Islet precursor cell (in vitro differentiated cells): ENCODE data around the gene EHD3.

Experiments
- DNase-seq: peaks from one replicate; pipeline ENCODE4 v3.0.0-alpha.2; 2018

EHD3 gene

DNA sequence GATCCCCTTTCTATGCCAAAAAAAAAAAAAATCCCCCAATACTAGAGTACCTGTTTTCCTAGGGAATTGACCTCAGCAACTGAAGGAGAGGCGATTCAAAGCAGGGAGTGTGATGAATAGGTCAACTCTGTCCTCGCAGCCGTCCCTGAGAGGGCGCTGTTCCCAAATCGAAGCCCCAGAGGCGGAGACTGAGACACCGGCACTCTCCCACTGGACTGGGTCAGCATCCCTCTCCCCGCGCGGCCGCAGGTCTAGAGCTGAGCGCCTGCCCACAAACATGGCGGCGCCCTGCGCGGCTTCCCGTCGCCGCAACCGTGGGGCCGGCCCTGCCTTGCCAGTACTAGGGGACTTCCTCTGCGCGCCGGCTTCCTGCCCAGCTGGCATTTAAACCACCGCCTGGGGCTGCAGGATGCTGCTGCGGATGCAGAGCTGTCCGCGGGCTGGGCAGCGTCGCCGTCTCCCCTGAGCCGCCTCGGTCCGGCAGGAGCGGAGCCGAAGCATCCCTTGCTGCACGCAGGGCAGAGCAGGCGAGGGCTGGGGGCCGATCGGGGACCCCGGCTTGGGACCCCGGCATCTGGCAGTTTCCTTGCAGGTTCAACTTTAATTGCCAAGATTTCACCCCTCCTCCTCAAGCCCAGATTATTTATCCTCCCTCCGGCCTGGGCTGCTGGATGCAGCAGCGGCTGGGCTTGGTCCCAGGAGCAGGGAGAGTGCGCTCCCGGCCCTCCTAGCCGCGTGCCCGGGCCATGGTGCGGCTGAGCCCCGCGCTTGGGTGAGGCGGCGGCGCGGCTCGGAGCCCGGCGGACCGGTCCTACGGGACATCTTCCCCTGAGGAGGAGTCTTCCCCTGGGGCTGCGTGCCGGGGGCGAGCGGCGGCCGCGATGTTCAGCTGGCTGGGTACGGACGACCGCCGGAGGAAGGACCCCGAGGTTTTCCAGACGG is at the start of gene EHD3:
Gene EHD3 (plus strand): TSS at position 412 of the 942 bp plus-strand sequence. CDS start 470 bp downstream, at position 882.
- peak; percentile 99 for DNase-seq

DNA sequence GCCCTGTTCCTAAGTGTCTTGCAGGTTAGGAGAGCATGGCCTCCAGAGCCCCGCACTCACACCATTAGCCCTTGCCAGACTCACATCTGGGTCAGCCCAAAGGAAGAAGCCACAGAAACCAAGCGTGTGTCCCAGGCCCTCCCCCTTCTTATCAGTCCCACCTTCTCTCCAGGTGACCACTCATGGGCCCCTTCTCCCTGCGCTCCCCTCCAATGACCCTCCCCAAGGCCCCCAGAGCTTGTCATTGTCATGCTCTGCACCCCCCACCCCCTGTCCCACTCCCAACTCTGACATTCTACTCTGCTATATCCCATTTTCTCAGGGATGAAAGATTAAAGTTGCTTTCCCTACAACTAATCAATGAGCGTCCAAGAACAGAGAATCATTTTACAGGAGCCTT is 46.8 kb upstream of the EHD3 start:
- DNase-seq, result peak; percentile 12

DNA sequence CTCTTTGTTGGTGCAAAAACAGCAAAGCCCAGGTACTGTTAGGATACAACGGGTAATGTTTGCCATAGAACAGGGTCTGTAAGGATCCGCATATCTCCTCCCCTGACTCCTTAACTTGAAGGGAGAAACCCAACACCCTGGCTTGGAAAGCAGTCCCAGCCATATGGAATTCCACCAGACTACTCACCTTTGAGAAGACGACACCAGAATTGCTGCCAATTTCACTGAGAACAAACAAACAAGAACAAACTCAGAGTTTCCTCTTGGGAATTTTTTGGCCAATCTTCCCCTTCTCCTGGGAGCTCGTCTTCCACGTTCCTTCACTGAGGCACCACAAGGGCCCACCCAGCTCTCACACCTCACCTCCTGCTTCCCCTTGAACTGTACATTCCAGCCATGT is 45.8 kb upstream of the EHD3 start:
- DNase-seq, result peak; percentile 15

DNA sequence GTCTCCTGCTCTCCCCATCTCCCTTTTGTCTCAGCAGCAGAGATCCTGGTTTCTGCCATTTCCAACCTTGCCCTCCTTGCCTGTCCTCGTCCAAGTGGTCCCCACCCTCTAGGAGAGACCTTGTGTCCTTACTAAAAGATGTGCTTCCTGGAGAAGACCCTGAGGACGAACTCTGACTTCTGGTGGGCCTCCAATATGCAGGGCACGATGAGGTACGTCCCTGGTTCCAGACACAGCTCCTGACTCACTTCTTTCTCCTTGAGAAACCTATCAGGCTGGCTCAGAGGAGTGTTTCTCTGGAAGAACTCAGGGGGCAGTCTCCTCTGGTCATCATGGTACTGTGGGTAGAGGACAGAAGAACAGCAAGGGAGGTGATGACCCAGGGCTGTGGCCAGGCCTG is 44.8 kb upstream of the EHD3 start:
- DNase-seq, result peak; percentile 27

DNA sequence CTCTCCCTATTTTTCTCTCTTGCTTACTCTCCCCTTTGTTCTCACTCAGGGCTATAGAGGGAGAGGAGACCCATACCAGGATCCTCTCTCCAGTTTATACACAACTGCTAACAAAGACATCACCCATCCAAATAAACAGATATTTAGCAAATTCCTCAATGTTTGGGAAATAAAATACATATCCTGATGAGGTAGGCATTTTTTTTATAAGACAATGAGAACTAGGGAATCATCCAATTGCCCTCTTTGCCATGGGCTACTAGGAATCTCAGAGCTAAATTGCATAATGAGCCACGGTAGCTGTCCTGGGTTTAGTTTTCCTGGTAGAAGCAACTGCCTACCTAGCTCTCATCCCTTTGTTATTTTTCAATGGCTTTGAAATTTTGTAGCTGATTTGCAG is 43.8 kb upstream of the EHD3 start:
- DNase-seq, result no peak

DNA sequence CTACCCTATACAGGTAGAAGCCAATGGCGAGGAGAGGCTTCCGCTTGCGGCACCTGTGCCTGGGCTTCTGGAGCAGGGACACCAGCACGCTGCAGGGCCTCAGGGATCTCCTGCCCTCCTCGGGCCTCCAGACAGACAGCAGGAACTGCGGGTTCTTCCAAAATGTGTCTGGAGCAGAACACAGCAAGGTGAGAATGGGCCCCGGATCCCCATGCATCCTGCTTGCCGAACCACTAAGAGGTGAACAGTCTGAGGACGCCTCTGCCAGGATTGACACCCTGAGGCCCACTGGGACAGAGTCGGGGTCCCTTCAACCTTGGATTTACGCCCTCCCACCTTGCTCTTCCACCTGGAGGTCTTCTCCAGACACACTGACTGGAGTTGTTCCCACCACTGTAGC is 42.0 kb upstream of the EHD3 start:
- DNase-seq, result peak; percentile 48

DNA sequence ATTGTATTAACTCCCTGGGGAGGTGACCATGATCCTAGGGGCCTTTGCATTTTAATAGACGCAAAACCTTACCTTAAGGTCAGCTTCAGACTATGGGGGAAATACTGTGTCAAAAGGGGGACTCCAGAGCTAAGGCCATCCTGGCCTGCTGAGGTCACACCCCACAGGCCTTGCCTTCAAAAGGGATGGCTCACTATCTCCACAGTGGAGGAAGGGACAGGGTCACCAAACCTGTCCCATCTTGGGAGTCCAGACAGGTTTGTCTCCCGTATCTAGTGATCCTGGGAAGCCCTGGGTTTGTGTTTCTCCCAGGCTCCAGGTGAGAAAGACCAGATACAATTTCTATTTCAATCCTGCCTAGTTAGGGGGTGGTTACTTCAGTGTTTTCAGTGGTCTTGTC is 41.6 kb upstream of the EHD3 start:
- no peak for DNase-seq

DNA sequence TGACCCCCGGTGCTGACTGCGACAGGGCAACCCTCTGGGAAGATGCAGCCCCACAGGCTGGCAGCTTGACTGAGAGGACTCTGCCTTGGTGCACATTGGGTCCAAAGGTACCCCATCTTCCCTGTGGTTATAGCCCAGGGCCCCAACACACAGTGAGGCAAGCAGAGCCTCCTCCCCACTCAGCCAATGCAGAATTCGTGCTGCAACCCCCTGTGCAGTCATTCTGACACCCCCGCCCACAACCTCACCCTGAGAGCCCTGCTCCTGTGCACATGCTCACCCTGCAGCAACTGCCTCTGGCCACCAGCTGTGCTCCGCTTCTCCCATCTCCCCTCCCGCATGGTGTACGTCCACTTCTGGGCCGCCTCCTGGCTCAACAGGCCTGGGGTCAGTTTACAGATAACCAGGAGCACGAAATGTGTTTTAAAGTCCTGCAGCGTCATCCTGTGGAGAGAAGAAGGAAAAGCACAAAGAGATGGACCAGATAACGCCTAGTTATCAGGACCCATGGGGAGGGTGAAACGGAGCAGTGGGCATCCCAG is 41.0 kb upstream of the EHD3 start:
- DNase-seq, result peak; percentile 61

DNA sequence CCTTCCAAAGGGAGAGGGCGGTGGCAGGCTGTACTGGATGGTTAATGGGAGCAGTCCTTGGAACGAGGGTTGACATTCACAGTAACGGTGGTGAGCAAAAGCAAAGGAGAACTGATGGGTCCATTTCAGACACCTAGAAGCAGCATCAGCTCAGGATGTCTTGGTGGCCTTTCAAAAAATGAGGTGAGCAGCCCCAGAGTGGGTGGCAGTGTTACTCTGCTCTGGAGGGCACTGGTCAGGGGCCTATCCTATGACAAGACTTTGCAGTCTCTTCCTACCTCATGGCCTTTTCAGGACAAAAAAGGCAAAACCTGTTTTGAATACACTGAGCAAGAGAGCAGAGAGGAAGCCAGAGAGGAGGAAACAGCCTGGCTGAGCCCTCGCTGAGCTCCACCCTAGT is 40.1 kb upstream of the EHD3 start:
- peak; percentile 33 for DNase-seq

DNA sequence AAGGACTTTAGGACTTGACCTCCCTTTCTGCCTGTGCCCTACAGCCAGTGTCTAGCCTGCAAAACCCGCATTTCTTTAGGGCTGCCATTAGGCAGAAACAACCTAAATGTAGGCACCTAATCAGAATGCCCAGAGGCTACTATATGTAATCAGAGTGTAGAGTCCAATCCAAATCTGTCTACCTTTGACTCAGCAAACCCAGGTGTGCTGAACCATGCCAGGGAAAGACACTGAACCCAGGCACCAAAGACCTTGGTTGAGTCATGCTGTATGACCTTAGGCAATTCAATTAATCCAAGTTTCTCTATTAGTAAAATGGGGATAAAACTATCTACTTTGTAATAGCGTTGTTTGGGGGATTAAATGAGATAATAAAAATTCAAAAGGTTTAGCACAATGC is 37.3 kb upstream of the EHD3 start:
- DNase-seq, result peak; percentile 46

DNA sequence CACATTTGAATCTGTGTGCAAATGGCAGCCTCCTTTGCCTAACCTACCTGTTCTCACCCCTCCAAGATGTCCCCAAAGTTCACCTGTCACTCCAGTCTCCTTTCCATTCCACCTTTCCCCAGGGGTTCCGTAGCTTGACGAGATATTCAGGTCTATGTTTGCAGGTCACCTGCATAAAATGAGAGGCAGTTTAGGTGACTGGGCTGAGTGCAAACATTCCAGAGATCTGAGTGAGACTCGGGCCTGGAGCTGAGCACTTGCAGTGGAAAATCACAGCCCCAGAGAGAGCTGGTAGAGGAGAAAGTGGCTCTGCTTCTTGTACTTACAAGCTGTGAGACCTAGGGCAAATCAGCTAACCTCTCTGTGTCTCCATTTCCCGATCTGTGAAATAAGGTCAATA is 36.8 kb upstream of the EHD3 start:
- peak; percentile 87 for DNase-seq

DNA sequence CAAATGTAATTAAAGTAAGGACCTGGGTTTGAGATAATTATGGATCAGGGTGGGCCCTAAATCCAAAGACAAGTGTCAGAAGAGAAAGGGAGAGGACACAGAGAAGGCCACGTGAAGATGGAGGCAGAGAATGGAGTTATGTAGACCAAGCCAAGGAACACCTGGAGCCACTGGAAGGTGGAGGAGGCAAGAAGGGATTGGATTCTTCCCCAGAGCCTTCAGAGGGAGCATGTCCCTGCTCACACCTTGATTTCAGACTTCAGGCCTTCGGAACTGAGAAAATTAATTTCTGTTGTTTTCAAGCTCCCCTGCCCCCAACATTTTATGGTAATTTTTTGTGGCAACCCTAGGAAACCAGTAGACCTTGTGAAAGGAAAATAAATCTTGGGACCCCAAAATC is 36.3 kb upstream of the EHD3 start:
- peak; percentile 42 for DNase-seq

DNA sequence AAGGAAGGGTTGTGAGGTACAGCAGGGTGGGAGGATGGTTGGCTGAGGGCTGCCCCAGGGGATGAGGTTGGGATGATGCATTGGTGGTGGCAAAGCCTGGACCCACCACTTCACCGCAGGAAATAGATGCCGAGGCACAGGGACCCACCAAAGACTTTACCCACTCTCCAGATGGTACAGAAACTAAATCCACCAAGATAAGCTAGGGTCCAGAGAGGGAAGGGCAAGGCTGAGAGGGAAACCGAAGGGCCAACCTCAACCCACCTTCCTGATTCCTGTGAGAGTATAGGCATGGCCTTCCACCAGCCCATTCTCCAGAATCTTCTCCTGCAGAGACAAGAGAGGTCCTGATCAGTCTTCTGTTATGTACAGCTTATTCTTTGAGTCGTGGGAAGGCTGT is 34.7 kb upstream of the EHD3 start:
- DNase-seq, result peak; percentile 18

DNA sequence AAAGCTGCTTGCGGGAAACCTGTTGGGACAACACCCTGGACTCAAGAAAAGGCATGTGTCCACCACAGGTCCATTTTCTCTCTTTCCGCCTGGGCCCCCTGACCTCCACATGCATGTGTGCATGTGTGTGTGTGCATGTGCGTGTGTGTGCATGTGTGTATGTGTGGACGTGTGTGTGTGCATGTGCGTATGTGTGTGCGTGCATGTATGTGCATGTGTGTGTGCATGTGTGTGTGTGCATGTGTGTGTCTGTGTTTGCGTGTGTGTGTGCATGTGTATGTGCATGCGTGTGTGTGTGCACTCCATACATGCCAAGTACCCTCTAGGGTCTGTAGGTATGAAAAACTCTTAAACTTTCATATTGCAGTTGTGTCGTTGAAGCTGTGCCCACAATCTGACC is 33.0 kb upstream of the EHD3 start:
- DNase-seq, result peak; percentile 26

DNA sequence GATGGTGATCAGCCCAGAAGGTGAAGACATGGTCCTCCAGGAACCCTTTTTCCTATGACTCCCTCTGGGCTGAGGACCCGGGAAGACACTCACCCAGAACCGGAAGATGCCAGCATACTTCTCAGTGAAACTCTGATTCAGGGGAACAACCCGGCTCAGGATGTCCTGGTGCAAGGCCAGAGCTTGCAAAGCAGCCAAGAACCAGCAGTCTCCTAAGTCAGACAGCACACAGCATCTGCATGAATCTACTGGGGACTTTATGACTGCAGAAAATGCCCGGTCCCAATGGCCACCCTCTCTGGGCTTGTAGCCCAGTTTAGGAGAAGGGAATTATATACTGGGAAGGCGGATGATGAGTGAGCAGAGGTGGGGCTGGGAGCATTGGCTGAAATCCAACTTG is 31.9 kb upstream of the EHD3 start:
- no peak for DNase-seq

DNA sequence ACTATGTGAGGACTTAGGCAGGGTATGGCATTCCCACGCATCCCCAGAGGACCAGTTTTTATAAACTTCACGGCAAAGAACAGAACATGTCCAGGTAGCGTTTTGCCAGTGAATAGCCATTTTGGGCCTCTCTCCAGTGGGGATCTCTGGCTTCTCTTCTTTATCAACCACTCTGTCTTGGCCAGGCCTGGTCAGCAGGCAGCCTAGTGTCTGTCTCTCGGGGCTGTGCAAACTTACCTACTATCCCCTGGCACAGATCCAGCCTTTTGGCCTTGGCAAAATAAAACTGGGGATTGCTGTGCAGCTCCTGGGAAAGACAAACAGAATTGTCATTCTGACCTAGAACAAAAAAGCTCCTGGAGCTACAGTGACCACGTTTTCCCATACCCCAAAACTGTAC is 31.1 kb upstream of the EHD3 start:
- no peak for DNase-seq

DNA sequence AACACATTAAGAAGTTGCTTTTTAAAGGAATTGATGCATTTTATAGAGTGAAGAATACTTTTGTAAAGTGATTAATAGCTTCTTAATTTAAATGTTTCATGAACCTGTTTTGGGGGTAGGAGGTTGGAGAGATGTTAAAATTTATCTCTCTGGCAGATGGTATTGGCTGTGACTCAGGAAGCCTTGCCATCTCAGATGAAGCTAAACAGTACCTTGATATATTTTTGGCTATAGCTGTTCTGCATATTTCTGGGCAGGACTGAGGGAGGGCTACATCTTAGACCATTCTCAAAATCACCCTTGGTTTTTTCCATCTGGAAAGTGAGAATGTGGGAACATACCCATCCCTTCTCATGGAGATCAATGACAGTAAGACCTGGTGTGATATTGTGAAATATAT is 30.0 kb upstream of the EHD3 start:
- DNase-seq, result no peak

DNA sequence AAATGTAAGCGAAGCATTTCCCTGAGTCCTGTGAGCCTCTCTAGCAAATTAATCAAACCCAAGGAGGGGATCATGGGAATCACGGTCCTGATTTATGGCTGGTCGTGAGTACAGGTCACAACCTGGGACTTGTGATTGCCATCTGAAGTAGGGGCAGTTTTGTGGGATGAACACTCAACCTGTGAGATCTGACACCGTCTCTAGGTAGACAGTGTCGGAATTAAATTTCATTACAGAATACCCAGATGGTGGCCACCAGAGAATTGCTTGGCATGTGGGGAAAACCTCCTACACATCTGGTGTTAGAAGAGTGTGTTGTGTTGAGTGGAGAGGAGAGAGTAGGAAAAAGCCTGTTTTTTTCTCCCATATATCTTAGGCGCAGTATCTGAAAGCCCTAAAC is 29.2 kb upstream of the EHD3 start:
- no peak for DNase-seq

DNA sequence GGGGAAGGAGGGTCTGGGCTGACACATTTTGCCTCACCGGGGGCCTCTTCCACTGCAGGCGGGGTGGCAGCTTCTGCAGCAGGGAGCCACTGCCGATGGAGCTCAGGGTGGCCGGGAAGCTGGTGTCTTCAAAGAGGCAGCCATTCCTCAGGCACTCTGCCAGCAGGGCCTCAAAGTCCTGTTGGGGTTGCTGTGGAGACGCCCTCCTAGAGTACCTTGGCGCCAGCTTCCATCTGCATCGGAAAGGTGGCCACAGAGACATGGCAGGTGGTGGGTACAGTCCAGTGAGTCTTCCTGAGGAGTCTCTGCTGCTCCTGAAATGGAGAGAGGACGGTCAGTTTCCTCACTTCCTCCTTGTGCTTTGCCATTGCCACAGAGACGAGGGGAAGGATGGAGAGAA is 28.8 kb upstream of the EHD3 start:
- no peak for DNase-seq

DNA sequence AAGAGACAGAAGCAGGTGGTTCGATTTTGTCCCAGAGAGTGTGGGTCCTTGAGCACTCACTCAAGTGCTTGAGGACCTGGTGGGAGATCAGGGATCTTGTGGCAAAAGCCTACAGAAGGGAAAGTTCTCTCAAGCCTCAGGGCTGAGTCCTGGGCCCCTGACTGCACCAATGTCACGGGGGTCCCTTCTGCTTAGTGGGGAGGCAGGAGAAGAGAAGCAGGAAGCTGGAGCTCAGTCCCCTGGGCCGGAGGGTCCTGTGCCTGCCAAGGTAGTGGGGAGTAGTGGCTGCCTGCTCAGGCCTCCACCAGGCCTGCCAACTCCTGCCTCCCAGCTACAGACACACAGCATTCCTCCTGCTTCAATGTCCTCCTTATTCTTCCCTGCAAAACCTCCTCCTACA is 28.3 kb upstream of the EHD3 start:
- DNase-seq, result no peak

DNA sequence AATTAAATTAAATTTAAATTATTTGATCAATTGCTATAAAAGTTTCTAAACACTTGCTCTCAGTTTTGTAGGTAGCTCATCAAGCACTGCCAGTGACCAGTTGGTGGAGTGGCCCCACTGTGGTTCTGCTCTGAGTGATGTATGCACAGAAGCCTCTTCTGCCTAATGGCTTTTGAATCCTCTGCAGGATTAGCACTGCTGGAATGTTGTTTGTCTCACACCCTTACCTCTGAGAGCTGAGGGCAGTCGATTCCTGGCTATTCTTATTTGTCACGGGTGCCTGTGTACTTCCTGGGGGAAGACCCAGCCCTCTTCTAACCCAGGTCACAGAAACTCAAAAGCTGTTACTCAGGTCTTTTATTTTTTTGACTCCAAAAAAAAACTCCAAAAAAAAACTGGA is 26.2 kb upstream of the EHD3 start:
- DNase-seq, result peak; percentile 84

DNA sequence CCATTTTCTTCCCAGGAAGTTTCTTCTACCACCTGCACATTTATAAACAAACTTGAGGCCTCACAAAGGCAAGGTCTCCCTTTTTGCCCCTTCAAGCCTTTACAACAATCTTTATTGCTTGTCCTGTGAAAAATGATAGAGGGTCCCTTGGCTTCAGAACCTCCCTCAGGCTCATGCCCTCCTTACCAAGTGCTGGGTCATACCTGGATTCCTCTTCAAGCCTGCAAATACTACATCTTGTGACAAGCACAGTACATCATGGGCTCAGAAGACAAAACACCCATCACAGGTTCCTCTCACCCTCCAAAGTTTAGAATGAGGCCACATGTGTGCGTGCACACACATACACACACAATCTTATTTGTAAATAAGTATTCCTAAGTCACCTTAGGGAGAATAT is 25.7 kb upstream of the EHD3 start:
- DNase-seq, result no peak

DNA sequence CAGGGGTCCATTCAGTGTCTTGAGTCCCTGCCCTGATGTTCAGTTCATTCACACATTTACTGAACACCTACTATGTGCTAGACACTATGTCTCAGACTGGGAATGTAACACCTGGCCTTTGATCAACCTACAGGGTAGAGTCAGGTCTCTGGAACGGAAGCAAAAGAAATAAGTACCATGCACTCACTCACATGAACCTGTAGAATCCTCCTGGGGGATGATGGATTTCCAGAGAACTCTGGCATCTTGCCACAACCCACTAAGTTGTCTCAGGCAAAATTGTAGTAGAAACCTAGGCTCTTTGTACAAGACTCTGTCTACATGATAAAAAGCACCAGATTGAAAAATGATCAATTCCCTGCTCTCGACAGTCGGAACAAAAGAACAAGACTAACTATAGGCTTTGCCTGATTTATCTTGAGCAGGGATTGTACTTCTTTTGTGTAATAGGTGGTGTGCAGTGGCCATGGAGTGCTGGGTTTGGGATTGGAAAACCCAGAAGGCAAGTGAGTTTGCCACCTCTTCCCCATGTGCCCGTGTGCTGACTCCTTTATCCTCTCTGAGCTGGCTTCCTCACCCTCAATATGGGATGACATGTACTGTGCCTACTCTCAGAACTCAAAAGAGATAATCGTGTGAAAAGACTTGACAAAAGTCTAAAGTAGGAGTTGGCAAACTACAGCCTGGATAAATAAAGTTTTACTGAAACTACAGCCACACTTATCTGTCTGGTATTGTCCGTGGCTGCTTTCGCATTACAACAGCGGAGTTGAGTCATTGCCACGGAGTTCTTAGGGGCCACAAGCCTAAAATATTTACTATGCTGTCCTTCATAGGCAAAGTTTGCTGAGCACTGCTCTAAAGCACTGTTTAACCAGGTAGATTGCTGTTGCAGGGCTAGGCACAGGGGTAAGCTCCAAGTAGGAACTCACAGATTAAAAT is 21.0 kb upstream of the EHD3 start:
- DNase-seq, result no peak
